Brain pericyte (primary cell): ENCODE data around the gene PRICKLE4.

ENCODE experiments used
- DNase-seq: peaks from one replicate; pipeline ENCODE4 v3.0.0-alpha.2; 2012; ENCODE audit warnings: low read depth, low spot score

Gene PRICKLE4

DNA sequence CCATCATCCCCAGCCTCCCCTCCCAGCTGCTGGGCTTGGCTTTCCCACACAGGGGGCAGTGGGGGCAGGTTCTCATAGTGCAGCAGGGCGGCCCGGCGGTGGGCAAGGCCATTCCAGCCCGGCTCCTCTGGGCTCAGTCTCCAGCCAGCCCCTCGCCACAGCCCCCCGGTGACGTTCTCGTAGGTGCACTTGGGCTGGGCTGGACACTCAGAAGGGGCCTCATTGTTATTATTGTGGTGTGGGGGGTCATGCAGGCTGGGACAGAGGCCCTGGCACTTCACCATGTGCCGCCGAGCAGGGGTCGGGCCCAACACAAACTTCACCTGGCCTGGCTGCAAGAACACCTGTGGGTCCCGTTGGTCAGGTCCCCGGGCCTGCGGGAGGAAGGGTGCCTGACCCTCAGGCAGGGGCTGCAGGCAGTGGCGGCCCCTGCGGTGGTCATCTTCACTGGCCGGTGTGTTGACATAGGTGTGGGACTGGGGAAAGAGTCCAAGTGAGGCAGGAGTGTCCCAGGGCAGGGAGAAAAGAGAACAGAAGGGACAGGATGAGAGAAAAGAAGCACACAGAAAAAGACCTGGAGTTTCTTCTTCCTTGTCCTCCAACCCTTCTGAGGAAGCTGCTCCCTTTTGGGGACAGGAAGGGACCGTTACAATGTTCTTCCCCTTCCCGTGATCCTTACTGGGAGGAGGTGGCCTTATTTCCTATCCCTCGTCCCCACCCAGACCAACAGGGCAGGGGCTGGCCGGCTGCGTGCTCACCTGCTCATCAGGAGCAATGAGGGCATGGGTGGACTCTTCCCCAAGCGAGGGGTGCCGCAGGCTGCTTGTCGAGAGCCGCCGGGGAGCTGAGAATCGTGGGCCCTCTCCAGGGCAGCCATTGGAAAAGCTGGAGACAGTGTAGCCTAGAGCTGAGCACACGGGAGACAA, 9.3 kb upstream of the PRICKLE4 start:
- DNase-seq: no peak

DNA sequence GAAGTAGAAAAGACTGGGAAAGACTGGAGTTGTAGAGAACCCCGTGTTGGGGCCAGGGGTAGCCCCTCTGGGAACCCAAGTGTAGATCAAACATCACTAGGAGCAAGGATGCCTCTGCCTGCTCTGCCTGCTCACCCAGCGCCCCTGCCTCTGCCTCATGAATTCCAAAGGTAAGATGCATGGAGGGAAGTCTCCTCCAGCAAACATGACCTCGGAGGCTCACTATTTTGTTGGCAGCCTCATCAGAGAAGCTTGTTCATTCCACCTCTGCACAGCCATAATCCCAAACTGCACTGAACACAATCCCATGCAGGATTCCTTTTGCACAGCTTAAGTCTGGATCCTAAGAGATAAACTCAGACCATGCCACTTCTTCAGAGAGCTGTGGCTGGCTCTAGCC, 5.7 kb upstream of the PRICKLE4 start:
- no peak for DNase-seq

DNA sequence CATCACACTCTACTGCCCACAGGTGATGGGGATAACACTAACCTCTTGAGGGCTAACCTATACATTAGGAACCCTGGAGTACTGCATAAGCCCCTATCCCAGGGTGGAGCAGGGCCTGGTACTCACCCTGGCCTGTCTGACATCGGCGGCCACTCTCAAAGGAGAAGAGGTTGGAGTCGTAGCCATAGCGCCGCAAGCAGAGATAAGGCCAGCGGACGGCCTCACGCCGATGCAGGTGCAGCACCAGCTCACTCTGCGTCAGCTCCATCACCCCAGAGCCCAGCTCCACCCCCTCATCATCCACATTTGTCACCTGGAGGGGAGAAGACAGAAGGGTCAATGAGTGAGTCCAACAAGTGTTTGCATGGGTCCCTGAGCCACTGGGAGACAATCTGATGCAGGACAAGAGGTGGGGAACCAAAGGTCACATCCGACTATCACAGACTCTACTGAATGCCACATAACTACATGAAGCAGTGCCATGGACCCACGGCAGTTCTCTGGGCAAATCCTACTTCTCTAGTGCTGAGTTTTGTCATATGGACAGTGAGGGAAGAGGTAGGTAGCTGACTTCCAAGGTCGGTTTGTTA, 5.2 kb upstream of the PRICKLE4 start:
- DNase-seq: no peak

DNA sequence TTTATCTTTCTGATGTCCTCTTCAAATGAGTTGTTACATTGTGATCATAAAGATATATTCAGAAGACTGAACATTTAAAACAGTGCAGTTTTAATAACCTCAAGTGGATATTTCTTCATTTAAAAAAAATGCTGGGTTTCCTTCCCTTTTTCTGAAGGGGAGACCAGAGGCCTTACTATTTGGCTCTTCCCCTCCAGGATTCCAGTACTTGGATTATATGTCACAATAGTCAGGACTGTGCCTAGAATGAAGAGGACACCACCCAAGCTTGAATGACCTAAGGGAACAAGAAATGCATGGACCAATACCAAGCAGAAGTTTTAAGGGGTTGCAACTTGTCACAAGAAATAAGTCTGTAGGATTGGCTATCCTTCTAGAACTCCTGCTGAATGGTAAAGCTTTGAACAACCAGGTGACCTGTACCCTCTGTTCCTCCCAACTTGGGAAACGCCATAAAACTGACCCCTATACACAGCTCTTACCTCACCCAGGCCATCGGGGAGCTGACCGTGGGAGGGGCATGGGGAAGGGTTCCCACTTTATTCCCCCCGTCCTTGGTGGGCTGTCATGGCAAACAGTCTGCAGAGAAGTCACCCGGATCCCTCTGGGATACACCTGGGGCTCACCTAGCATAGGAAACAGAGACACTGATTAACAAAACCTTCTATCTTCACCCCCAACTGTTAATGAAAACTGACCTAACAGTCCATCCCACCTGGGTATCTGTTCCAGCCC, 2.9 kb upstream of the PRICKLE4 start:
- no peak for DNase-seq

DNA sequence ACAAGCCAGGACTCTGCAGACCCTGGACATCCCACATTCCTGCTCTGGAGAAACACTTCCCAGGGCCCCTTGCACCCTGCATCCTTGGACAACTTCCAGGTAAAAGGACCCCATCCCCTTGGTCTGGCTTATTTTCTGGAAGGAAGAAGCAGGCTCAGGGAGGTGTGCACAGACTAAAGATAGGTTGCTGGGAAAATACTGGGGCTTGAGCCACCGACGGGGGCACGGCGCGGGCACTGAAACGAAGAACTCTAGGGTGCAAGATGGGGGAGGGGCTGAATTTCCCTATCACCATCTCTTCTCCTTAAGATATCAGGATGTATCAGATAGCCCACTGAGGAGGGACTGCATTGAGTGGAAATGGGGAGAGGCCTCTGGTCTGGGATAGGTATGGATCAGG, 1.7 kb upstream of the PRICKLE4 start:
- DNase-seq: no peak

DNA sequence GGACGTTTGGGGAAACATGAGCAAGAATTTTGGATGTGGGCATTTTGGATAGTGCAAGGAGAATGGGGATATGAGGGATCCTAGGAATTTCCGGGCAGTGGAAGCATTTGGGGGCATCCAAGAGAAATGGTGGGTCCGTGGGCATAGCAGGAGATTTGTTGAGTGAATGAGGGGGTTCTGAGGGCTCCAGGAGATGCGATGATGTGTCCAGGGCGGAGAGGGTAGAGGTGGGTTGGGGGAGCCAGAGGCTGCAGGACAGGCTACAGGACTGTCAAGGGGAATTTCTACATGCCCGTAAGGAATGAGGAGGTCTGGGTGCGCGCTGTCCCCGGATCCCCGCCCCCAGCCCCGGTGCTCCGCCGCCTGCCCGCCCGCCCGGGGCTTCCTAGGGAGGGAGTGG, 1.2 kb upstream of the PRICKLE4 start:
- DNase-seq: no peak

DNA sequence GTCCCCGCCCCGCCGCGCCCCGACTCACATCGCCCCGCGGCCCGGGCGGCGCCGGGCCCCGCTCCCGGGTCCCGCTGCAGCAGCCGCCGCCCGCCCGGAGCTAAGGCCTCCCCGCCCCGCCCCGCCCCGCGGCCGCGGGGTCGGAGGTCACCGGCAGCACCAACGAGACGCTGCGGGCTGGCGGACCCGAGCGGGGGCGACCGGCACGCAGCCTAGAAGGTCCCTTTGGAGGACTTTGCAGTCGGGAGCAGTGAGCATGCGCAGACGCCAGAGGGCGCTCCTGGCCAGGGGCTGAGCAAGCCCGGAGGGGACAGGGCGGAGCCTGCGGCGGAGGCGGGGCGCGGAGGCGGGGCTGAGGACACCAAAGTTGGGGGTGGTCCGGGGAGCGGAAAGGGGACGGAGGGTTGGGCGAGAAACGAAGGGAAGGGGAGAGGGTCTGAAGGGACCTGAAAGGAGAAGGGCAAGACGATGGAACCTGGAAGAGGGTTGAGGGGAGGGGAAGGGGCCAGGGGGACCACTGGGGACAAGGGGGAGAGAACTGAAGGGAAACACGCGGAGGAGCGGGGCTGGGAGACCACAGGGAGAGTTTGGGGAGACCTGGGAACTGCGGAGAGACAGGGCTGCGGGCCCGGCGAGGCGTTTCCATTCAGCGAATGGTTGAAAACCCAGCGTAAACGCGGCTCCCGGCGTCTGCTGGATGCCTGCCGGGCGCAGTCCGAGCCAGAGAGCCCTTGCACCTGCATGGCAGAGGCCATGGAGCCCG, 613 bp upstream of the PRICKLE4 start, which contains the start of gene FRS3:
TSS of gene FRS3 (minus strand) at position 113 of the 763 bp plus-strand sequence. CDS start 2,913 bp downstream, outside the sequence.
- peak; percentile 72 for DNase-seq

DNA sequence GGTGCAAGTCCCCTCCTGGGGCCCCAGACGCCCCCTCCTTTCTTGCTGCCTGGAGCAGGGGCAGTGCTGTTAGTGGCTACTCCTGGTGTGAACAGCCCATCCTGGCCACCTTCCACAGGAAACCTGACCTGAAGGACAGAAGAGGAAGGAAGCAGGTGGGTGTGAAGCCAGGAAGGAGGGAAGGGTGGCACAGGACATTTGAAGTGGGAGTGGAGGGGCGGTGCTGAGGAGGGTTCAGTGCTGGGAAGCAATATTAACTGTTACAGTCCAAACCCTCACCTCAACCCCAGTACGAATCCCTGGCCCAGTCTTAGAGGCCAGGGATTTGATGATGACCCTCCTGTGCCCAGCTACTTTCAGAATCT, 766 bp downstream of the PRICKLE4 start:
- no peak for DNase-seq

DNA sequence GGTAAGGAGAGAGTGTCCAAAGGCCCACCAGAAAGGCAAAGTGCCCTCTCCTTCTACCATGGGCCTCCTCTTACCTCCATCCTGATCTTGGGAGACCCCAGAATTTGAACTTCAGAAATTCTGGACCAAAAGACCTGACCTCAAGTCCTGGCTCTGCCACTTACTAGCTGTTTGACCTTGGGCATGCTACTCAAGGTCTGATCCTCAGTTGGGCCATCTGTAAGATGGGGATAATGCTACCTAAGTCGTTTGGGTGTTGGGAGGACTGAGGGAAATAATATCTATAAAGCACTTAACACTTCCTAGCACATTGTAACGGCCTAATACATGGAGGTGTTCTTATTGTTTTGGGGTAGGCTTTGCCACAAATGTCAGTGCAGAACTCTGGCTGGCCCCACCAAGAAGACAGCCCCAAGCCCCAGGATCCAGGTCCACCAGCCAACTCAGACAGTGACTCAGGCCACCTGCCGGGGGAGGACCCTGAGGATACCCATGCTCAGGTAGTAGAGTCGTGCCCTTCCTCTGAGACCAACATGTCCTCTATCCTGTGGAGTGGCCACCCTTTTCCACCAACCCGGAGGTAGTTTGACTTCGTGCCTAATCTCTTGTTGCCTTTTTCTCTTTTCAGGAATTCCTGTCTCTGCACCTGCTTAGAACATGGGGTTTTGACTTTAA, 2.7 kb downstream of the PRICKLE4 start:
- no peak for DNase-seq

DNA sequence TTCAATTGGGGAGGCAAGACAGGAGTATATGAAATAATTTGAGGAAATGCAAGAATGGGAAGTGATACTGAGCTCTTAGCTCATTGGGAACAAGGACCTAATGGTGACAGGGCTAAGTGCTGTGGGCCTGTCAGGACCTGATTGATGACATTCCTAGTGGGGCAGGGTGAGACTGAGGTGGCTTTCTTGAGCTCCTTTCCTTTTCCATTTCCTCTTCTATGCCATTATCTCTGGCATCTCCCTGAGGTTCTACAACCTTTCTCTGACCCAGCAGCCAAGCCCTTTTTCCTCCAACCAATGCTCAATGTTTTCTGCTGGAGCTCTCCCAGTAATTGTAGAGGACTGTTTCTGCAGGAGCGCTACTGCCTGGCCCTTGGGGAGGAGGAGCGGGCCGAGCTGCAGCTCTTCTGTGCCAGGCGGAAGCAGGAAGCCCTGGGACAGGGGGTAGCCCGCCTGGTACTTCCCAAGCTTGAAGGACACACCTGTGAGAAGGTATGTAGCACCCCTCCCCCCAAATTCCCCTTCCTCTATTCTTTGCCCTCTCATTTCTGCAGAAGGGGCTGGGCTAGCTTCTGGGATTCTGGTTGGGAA, 4.1 kb downstream of the PRICKLE4 start:
- DNase-seq: no peak

DNA sequence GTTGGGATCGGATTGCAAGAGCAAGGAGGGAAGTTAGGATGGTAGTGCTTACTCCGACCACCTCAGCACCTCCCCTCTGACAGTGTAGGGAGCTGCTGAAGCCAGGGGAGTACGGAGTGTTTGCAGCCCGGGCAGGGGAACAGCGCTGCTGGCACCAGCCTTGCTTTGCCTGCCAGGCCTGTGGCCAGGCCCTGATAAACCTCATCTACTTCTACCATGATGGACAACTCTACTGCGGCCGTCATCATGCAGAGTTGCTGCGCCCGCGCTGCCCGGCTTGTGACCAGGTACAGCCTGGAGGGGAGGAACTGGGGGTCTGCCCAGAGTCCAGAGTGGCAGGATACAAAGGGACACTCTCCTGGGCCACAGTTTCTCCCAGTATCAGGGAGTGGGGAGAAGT, 4.7 kb downstream of the PRICKLE4 start:
- DNase-seq: no peak

DNA sequence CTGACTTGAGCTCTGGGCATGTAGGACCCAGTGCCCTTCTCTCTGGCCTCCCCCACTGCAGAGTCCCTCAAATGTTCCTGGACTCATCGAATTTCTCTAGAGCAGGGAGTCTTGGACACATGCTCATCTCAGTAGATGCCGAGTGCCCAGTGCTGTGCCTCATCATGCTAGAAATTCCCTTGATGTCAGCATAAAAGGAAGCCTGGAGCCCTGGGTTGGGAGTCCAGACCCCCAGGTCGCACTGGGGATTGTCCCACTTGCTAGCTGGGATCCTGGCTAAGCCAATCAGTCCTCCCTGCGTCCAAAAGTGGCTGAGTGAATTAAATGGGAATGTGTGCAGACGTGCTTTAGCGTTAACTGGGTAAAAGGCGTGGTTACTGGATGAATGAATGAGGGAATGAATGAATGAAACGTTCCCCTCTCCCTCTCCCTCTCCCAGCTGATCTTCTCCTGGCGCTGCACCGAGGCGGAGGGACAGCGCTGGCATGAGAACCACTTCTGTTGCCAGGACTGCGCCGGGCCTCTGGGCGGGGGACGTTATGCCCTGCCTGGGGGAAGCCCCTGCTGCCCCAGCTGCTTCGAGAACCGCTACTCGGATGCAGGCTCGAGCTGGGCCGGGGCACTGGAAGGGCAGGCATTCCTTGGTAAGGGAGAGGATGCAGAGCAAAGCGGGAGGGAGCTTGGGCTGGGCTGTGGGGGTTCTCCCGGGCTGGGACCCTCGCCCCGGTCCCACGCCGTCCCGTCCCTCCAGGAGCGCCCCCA, 5.3 kb downstream of the PRICKLE4 start:
- no peak for DNase-seq

DNA sequence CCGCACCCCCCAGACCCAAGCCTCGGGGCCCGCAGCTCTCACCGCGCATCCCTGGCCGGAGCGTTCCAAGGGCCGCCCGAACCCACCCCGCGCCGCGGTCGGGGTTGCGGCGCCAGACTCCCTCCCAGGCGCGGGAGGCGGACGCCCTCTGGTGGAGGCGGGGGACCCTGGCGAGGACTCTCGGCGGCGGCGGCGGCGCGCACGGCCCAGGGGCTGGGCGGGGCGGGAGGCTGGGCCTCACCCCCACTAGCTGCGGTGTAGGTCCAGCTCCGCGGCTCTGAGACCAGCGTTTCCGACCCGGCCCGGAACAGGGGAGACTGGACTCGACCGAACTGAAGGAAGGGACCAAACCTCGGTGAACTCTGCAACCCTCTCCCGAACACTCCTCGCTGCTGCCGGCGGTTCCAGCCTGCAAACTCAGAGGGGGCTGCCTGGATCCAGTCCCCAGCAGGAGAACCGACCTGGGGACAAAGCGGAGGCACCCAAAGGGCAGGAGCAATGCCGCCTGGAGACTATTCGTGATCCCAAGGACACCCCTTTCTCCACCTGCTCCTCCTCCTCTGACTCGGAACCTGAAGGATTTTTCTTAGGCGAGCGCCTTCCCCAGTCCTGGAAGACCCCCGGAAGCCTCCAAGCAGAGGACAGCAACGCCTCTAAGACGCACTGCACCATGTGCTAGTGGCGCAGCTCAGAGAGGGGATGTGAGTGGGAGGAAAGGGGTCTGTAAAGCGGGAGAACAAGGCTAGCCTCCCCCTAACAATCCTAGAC, 6.1 kb downstream of the PRICKLE4 start:
- DNase-seq: peak; percentile 24

DNA sequence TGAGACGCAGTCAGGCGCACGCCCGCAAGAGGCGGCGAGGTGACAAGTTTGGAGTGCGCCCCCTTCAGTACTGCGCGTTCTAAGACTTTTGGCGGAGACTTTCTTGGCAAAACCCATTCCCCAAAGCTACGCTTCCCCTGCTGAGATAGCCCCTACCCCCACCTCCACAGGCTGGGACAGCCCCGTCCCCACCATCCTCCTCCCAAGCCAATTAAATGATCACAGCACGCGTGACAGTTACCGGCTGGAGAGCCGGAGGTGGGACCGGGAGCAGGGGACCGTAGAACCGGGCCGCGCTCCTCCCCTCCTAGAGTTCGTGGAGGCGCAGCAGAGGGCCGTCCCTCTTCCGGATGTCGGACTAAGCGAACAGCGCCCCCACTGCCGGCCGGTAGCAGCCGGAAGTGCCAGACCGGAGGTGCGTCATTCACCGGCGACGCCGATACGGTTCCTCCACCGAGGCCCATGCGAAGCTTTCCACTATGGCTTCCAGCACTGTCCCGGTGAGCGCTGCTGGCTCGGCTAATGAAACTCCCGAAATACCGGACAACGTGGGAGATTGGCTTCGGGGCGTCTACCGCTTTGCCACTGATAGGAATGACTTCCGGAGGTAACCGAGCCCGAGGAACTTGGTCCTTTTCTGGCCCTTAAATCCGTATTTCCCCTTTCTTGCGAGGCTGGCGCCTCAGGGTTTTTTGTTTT, 6.8 kb downstream of the PRICKLE4 start, which contains the start of gene TOMM6:
TSS of gene TOMM6 (plus strand) at position 476 of the 699 bp plus-strand sequence. CDS start at position 480, 4 bp downstream.
- peak; percentile 90 for DNase-seq

DNA sequence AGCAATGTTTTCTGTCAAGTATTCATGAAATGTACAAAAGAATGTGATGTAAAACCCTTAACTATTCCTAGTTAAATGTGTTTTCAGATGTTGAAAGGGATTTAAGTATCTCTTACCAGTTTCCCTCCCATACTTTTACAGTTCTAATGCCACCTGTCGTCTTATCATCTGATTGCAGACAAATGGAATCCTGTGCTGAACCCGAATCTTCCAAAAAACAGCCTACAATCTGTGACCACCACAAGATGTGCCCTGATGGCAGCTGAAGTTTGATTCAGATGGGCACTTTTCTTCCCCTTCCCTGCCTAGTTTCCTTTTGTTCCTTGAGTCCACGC, 8.8 kb downstream of the PRICKLE4 start:
- DNase-seq: no peak

DNA sequence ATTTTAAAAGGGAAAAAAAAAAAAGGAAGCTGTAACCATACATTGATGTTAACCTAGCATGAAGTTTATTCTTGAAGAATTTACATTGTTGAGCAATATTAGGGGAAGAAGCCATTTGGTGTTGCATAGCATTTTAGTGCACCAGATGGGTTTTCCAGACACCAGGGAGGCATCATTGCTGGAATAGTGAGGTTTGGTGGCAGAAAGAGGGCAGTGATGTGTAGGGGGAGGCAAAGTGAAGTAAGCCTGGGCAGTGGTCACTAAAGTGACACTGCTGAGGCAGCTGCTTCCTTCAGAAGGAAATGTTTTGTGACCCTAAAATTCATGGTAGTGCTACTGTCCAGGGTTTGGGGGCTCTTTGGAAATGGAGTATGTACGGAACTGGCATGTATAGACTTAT, 9.5 kb downstream of the PRICKLE4 start:
- DNase-seq: no peak

DNA sequence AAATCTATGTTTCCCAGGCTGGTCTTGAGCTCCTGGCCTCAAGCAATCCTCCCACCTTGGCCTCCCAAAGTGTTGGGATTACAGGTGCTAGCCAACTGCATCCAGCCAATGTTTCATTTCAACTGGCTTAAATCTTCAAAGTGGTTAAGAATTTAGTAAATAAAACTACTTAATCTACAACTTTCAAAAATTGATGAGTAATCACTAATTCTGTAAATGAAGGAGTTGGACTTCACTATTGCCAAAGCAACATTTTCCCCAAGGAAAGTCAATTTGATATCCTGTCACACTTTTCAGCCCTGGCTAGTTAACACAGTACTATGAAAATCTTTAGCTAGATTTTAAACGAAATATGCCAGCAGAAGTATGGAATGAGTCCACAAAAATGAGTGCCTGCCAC, 10.7 kb downstream of the PRICKLE4 start:
- DNase-seq: no peak

DNA sequence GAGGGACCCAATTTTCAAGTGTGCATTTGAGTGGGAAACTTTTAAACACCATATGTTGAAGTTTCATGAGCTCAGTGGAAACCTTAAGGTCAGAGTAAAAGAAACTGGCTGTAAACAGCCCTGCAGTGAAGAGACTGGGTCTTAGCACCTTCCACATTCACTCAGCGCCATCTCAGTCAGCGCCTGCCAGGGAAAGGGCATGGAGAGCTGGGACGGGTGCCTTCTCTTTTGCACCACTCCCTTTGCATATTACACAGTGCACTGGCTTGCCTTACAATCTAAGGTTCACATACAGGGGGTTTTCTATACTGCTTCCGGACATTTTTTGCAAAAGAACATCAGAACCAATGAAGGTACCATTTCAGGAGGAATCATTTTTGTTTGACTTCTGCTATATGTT, 11.4 kb downstream of the PRICKLE4 start:
- no peak for DNase-seq

DNA sequence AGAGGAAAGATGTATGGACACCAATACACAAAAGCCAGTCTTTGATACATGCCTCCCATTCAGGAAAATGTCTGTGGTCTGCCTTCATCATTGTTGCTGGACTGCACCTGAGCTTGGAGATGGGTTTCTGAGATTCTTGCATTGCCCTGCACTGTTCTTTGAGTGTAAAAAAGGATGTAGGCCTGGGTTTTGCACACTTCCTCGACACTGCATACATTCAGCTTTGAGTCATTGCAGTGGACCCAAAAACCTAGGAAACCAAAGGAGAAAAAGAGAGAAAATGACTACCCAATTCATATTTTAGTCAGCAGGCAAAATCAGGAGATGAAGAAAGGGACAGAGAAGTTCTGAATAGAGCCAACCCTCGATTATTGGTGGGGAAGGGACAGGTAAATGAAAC, 15.9 kb downstream of the PRICKLE4 start:
- no peak for DNase-seq
